ENCODE measurements around the gene ASPSCR1. TPM values are rescaled to one million over a fixed set of nuclear protein-coding genes. Genes with fewer than 3 reads are reported as not detected.

The ASPSCR1 gene
- total and polyA plus RNA-seq, 9 of the 15 experiments (the other 6 are each of a cell fraction or from before 2014, with no cell fraction given): 0.90 to 36.9 (median 11.6) TPM

DNA sequence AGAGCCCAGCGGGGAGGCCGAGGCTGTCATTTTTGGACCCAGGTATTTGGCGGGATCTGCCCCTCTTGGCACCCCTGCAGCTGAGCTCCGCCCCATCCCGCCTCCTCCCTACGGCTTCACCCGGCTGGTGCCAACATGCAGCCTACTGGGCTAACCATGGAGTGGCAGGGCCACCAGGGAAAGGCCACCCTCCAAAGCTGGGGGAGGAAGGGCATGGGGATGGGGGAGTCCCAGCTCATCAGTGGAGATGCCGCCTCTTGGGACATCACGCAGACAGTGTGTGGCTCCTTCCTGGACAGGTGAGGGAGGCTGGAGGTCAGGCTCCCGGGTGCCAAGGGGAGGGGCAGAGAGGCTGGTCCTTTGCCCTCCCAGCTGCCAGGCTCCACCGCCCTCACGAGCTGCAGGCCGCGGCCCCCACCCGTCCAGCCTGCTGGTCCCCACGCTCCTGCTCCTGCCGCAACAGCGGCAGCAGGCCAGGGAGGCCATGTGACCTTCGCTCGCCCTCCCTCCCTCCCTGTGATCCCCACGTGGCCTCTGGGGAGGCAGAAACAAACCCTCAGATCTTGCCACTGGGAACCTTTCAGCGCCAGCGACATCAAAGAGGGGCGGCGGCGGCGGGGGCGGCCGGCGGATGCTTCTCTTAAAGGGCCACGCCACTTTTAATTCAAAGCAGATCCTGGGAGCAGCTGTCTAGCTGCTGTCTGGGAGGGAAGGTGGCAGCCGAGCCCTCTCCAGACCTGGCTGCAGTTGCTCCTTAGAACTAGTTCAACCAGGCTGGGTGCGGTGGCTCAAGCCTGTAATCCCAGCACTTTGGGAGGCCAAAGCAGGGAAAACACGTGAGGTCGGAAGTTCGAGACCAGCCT is 9.7 kb upstream of the ASPSCR1 start (continued):
- TF ChIP-seq, protein P1, sequence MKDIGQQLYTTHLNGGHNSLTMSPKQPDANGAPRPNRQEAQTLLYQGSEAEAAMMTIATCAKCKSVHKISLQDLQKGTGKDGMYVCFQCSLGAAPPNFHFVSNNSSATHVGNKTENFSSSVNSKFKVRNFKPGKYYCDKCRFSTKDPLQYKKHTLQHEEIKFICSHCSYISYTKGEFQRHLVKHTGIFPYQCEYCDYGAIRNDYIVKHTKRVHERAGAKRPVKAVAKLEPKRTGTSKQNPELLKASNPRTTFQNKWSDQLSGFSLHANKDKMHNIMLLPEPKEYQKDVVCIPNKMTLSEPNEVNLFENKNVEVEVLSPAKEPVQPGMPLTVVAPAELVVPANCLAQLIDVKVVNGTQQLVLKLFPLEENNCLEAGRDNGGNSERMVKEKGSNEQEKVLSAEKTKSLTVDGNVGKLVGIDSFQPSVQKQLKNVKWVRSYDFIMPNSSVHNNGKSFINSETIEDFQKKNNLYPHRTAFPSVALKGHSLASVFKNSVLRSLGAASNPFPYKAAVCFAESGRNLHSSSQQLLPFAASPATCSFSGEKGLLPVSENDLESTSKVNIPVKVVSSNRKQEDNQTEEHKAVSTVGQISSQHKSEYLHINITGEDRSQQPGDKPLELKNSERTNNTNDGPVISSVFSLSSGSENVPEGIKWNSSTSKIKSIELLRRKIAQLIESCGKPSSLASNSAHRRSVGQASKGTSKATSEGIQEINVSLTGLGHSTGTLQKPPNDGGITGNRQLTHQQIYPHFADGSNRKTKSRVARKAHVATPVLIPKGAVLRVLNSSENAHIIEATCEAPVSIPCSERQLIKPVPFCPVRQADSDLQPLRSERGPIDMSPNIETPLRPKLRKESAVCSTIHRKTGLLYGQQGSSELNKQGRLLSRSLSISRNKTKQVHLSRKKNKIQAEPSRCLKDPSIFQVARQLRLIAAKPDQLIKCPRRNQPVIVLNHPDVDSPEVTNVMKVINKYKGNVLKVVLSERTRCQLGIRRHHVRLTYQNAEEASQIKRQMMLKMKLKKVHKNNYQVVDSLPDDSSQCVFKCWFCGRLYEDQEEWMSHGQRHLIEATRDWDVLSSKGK (CRISPR knock-in tag; IDR thresholded peaks at IDR 0.05): no peak
- TF ChIP-seq TAF1 (IDR thresholded peaks at IDR 0.05; ENCODE audit: control insufficient read depth, extremely low read depth, insufficient read depth, low read length, severe bottlenecking) (peak; percentile 47), ESRRA (IDR thresholded peaks at IDR 0.05; ENCODE audit: borderline replicate concordance, low read depth) (peak; percentile 20; the same call in 1 of the 2 replicates), PRPF4 (IDR thresholded peaks at IDR 0.05; ENCODE audit: insufficient read depth, low read depth, low read length, poor library complexity, severe bottlenecking) (no peak), TCF7L2 (IDR thresholded peaks at IDR 0.05; ENCODE audit: low read depth, low read length) (peak; percentile 73), HMGN3 (IDR thresholded peaks at IDR 0.05; ENCODE audit: borderline replicate concordance, extremely low read depth, insufficient read length, low read depth, low read length) (no peak), ZNF263 (CRISPR knock-in tag; IDR thresholded peaks at IDR 0.05; ENCODE audit: borderline replicate concordance) (peak; percentile 65; the same call in 1 of the 2 replicates), ATF1 (CRISPR knock-in tag; IDR thresholded peaks at IDR 0.05) (no peak), ATF1 (tag; IDR thresholded peaks at IDR 0.05) (0 out of 2 replicates have a peak, but pooled peaks have one; percentile 12), RNF2 (IDR thresholded peaks at IDR 0.05) (peak; percentile 82), TCFL5 (CRISPR knock-in tag; conservative IDR thresholded peaks at IDR 0.05) (no peak), CBFB (CRISPR knock-in tag; IDR thresholded peaks at IDR 0.05) (0 out of 2 replicates have a peak, but pooled peaks have one; percentile 56), RAD51 (IDR thresholded peaks at IDR 0.05; ENCODE audit: borderline replicate concordance, low read depth) (peak; percentile 89), CEBPG (CRISPR knock-in tag; IDR thresholded peaks at IDR 0.05) (0 out of 2 replicates have a peak, but pooled peaks have one; percentile 6), CEBPG (tag; conservative IDR thresholded peaks at IDR 0.05 in 1 of 2, IDR thresholded peaks at IDR 0.05 in 1 of 2) (no peak), SIN3A (IDR thresholded peaks at IDR 0.05; ENCODE audit: borderline replicate concordance in 2 of 2, control insufficient read depth in 1 of 2, low read depth in 2 of 2, low read length in 2 of 2) (peak in 1 of 2 experiments; percentile 71; a peak in 1 of 4 replicates), JUND (IDR thresholded peaks at IDR 0.05; ENCODE audit: borderline replicate concordance, low read depth, low read length) (peak; percentile 4; the same call in 1 of the 2 replicates), JUND (tag; IDR thresholded peaks at IDR 0.05; ENCODE audit: borderline replicate concordance, low read depth, low read length) (no peak; the same call in 2 of the 3 replicates)
- TF ChIP-seq, protein P2, sequence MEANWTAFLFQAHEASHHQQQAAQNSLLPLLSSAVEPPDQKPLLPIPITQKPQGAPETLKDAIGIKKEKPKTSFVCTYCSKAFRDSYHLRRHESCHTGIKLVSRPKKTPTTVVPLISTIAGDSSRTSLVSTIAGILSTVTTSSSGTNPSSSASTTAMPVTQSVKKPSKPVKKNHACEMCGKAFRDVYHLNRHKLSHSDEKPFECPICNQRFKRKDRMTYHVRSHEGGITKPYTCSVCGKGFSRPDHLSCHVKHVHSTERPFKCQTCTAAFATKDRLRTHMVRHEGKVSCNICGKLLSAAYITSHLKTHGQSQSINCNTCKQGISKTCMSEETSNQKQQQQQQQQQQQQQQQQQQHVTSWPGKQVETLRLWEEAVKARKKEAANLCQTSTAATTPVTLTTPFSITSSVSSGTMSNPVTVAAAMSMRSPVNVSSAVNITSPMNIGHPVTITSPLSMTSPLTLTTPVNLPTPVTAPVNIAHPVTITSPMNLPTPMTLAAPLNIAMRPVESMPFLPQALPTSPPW (CRISPR knock-in tag; IDR thresholded peaks at IDR 0.05): peak; percentile 89
- TF ChIP-seq, protein P3, sequence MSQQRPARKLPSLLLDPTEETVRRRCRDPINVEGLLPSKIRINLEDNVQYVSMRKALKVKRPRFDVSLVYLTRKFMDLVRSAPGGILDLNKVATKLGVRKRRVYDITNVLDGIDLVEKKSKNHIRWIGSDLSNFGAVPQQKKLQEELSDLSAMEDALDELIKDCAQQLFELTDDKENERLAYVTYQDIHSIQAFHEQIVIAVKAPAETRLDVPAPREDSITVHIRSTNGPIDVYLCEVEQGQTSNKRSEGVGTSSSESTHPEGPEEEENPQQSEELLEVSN (IDR thresholded peaks at IDR 0.05; ENCODE audit: borderline replicate concordance in 1 of 2, extremely low read depth in 1 of 2, insufficient read depth in 1 of 2, insufficient read length in 1 of 2, low read depth in 1 of 2, low read length in 1 of 2, poor library complexity in 1 of 2, severe bottlenecking in 1 of 2): peak; percentile 82 to 92

All from K562 (cell line).